Peyer's patch (tissue), 4 donors: Measurements from ENCODE around the gene MRPL49. TPM values are rescaled to one million over a fixed set of nuclear protein-coding genes. Genes with fewer than 3 reads are reported as not detected.

Experiments
- DNase-seq, 3 donors: peaks; one replicate each; pipeline ENCODE4 v3.0.0-alpha.2; 2017 to 2019
- H3K27ac ChIP-seq, 4 donors: fragments of 200-600 bp; sonication (generic); one replicate each; pipeline ENCODE4 v1.5.1; 2016 to 2019
- H3K27me3 ChIP-seq, 2 donors: fragments of 200-600 bp; sonication (generic); one replicate each; pipeline ENCODE4 v1.5.1; 2019
- H3K36me3 ChIP-seq, 3 donors: fragments of 200-600 bp; sonication (generic); one replicate each; pipeline ENCODE4 v1.5.1; 2016 to 2019
- H3K4me1 ChIP-seq, 4 donors: fragments of 200-600 bp; sonication (generic); one replicate each; pipeline ENCODE4 v1.5.1; 2016 to 2019
- H3K4me3 ChIP-seq, 4 donors: fragments of 200-600 bp; sonication (generic); 1 replicate in 3 of 4; 2 replicates in 1 of 4; pipeline ENCODE4 v1.5.1; 2016 to 2019; ENCODE audit warnings: mild to moderate bottlenecking in 1 of 4
- H3K9me3 ChIP-seq, 4 donors: fragments of 200-600 bp; sonication (generic); one replicate each; pipeline ENCODE4 v1.5.1; 2016 to 2019; ENCODE audit warnings: mild to moderate bottlenecking in 1 of 4
- CTCF ChIP-seq, 6 experiments: fragments of 450-650 bp in 4 of 6; fragments of 200-600 bp in 2 of 6; sonication (generic) in 1 of 6; IDR thresholded peaks; one replicate each; pipeline ENCODE4 v1.5.1; 2017 to 2019; ENCODE audit warnings: antibody characterized with exemption in 6 of 6, mild to moderate bottlenecking in 3 of 6, moderate library complexity in 1 of 6
- POLR2A ChIP-seq, 2 donors: fragments of 450-650 bp; IDR thresholded peaks; one replicate each; pipeline ENCODE4 v1.5.1; 2017; ENCODE audit warnings: antibody characterized with exemption in 2 of 2, mild to moderate bottlenecking in 2 of 2, moderate library complexity in 2 of 2
- total RNA-seq, 4 donors: library from RNA; depleted of rRNA; stranded (reverse); fragments of >200 nt; gene quantifications; one replicate each; pipeline ENCODE4 v1.1.0, GENCODE V29; 2016

The MRPL49 gene
- total RNA-seq, 4 donors from 2014 or later: 36.2 to 50.3 (median 45.7) TPM

- DNase-seq: peak in 2 of 3 donors; percentile 71 to 74
- TF ChIP-seq POLR2A (IDR thresholded peaks at IDR 0.05) (peak in 1 of 2 donors; percentile 15), CTCF (IDR thresholded peaks at IDR 0.05) (no peak)
- H3K4me3 ChIP-seq: peak overlapping the region; percentile 75 to 89 (median 83)
- peak overlapping the region; percentile 95 to 99 (median 96) for H3K27ac ChIP-seq
- H3K9me3 ChIP-seq: no peaks in the 10 kb centered on the region
- no peaks in the 10 kb centered on the region for H3K27me3 ChIP-seq
- peaks cover 2 to 35% (median 18%) of the 10 kb centered on the region in 4 donors for H3K4me1 ChIP-seq
- peaks cover 0 to 46% (median 0%) of the 10 kb centered on the region in 3 donors for H3K36me3 ChIP-seq
Measured at GRCh38 chr11:65121447-65121864, 665 bp upstream of the MRPL49 start.

- Histone ChIP-seq H3K9me3 (no peaks in the 10 kb centered on the region), H3K27ac (no peak overlapping the region), H3K27me3 (no peaks in the 10 kb centered on the region), H3K4me3 (no peak overlapping the region), H3K36me3 (peaks cover 0 to 67% (median 0%) of the 10 kb centered on the region in 3 donors), H3K4me1 (peaks cover 0 to 29% (median 13%) of the 10 kb centered on the region in 4 donors)
- TF ChIP-seq CTCF (IDR thresholded peaks at IDR 0.05) (no peak), POLR2A (IDR thresholded peaks at IDR 0.05) (no peak)
- peak in 1 of 3 donors; percentile 42 for DNase-seq
Measured at GRCh38 chr11:65124480-65125196, 2.5 kb downstream of the MRPL49 start.

- DNase-seq: peak in 1 of 3 donors; percentile 27
- H3K9me3 ChIP-seq: no peaks in the 10 kb centered on the region
- H3K27me3 ChIP-seq: no peaks in the 10 kb centered on the region
- H3K4me3 ChIP-seq: no peak overlapping the region
- peaks cover 0 to 67% (median 0%) of the 10 kb centered on the region in 3 donors for H3K36me3 ChIP-seq
- no peak for TF ChIP-seq POLR2A (IDR thresholded peaks at IDR 0.05)
- no peak overlapping the region for H3K27ac ChIP-seq
- peaks cover 0 to 25% (median 16%) of the 10 kb centered on the region in 4 donors for H3K4me1 ChIP-seq
Measured at GRCh38 chr11:65125197-65126056, 3.3 kb downstream of the MRPL49 start.

GRCh38 chr11:65126624-65127274 lies 4.6 kb downstream of the MRPL49 start:
- H3K4me3 ChIP-seq: no peak overlapping the region
- peak in 2 of 3 donors; percentile 11 to 18 for DNase-seq
- H3K9me3 ChIP-seq: no peaks in the 10 kb centered on the region
- peaks cover 0 to 75% (median 0%) of the 10 kb centered on the region in 3 donors for H3K36me3 ChIP-seq
- TF ChIP-seq CTCF (IDR thresholded peaks at IDR 0.05) (no peak), POLR2A (IDR thresholded peaks at IDR 0.05) (no peak)
- peaks cover 0 to 20% (median 11%) of the 10 kb centered on the region in 4 donors for H3K4me1 ChIP-seq
- no peaks in the 10 kb centered on the region for H3K27me3 ChIP-seq
- H3K27ac ChIP-seq: no peak overlapping the region

GRCh38 chr11:65127473-65128181 lies 5.5 kb downstream of the MRPL49 start:
- Histone ChIP-seq H3K4me1 (peaks cover 0 to 23% (median 14%) of the 10 kb centered on the region in 4 donors), H3K36me3 (peaks cover 0 to 84% (median 0%) of the 10 kb centered on the region in 3 donors), H3K27me3 (no peaks in the 10 kb centered on the region), H3K9me3 (no peaks in the 10 kb centered on the region), H3K27ac (no peak overlapping the region), H3K4me3 (no peak overlapping the region)
- DNase-seq: peak in 1 of 3 donors; percentile 37
- TF ChIP-seq POLR2A (IDR thresholded peaks at IDR 0.05) (no peak), CTCF (IDR thresholded peaks at IDR 0.05) (no peak)
